ENCODE results near the gene FHAD1.

GRCh38 chr1:15436881-15437442, 189.9 kb downstream of the FHAD1 start:
- no peak for TF ChIP-seq CTCF (IDR thresholded peaks at IDR 0.05)
- no peak for TF ChIP-seq POLR2A (IDR thresholded peaks at IDR 0.05)

Data from Peyer's patch (tissue), 4 donors.